Cerebellar nuclear complex (tissue), 1 donor: ENCODE data around the gene WIPI1.
"Not testable (repeated sequence)": the region's sequence is repeated elsewhere in the genome, so short reads cannot be mapped to it uniquely, and the experiment has no call there.

Experiments used
- DNase-seq, 2 experiments: peaks; one replicate each; lab custom pipeline; 2025; lab: John Stamatoyannopoulos, UW

Gene WIPI1

GRCh38 chr17:68383443-68384321 lies 73.6 kb downstream of the WIPI1 start:
- DNase-seq: no peak

- DNase-seq: no peak
These were observed 74.2 kb downstream of the WIPI1 start for GRCh38 chr17:68383120-68383442.

GRCh38 chr17:68382582-68383085 lies 74.7 kb downstream of the WIPI1 start:
- no peak for DNase-seq

GRCh38 chr17:68381076-68381900 lies 76.0 kb downstream of the WIPI1 start:
- no peak for DNase-seq

- no peak for DNase-seq
These were observed 77.3 kb downstream of the WIPI1 start for GRCh38 chr17:68379692-68380677.

GRCh38 chr17:68379177-68379510 lies 78.2 kb downstream of the WIPI1 start:
- DNase-seq: no peak

- peak in 1 of 2 experiments; percentile 30 for DNase-seq
These were observed 78.8 kb downstream of the WIPI1 start for GRCh38 chr17:68378268-68379176.

- DNase-seq: no peak
These were observed 79.5 kb downstream of the WIPI1 start for GRCh38 chr17:68377771-68378267.

GRCh38 chr17:68376178-68376577 lies 81.1 kb downstream of the WIPI1 start:
- DNase-seq: not testable (repeated sequence)

- no peak for DNase-seq
These were observed 81.7 kb downstream of the WIPI1 start for GRCh38 chr17:68375566-68375965.
